ENCODE results near the gene KCNN3. TPM values are rescaled to one million over a fixed set of nuclear protein-coding genes. Genes with fewer than 3 reads are reported as not detected.

KCNN3 gene
- total and polyA plus RNA-seq, 2 of the 8 experiments (the other 6 are each of a cell fraction or from before 2014, with no cell fraction given): 2.8 to 3.7 TPM

DNA sequence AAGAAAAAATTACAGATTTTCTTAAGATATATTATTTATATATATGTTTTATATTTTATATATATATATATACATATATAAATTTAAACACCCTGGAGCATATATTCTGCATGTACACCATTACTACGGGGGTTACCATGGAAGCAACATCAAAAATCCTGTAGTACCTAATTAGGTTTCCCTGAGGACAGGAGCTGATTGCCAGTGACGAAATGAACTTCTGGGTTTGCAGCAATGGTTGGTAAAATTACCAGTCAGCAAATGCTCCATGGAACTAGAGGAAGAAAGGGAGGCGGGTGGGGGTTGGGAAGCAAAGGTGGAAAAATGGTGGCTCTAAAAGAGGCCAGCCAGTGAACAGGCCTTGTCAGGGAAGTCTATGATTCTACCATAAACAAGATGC lies 89.5 kb downstream of the KCNN3 start:
- WGBS, 2 experiments (ENCODE audit: extremely low coverage in 1 of 2, insufficient coverage in 1 of 2, insufficient read length in 1 of 2, insufficient replicate concordance in 2 of 2, low coverage in 1 of 2, low lambda C conversion rate in 2 of 2, missing lambda C conversion rate in 1 of 2): 80% methylated on average over 3 of the region's 3 CpGs; no CpG with 5 or more reads in 1 of the 2 experiments
- Histone ChIP-seq H3K27ac (ENCODE audit: low read depth, low read length) (no peak overlapping the region), H3K9me3 (ENCODE audit: insufficient read depth in 2 of 2, low read depth in 1 of 2, low read length in 1 of 2) (0 out of 4 replicates have a peak, but pooled peaks cover 0 to 3% of the 10 kb centered on the region in 2 experiments), H2AFZ (ENCODE audit: low read length) (no peak overlapping the region), H3K36me3 (ENCODE audit: control insufficient read depth in 2 of 4, insufficient read depth in 4 of 4, low read length in 3 of 4) (no peaks in the 10 kb centered on the region), H3K4me3 (ENCODE audit: extremely low read depth in 1 of 4, insufficient read depth in 2 of 4, low read depth in 3 of 4, low read length in 4 of 4) (no peak overlapping the region), H2BK5ac (ENCODE audit: low read depth, low read length) (no peak overlapping the region), H3K27me3 (replicated peaks in 1 of 4; ENCODE audit: control insufficient read depth in 3 of 4, extremely low read depth in 1 of 4, insufficient read depth in 3 of 4, low read length in 3 of 4) (no peaks in the 10 kb centered on the region), H3K23ac (ENCODE audit: insufficient read length) (no peak overlapping the region), H2BK120ac (replicated peaks; ENCODE audit: low read depth, low read length) (no peak overlapping the region), H4K91ac (replicated peaks; ENCODE audit: insufficient read length, low read length) (no peak overlapping the region), H3K56ac (replicated peaks; ENCODE audit: insufficient read length, low read depth, low read length) (no peak overlapping the region), H3K79me2 (ENCODE audit: control insufficient read depth in 1 of 2, insufficient read depth in 2 of 2, low read length in 2 of 2) (no peaks in the 10 kb centered on the region), H2AK5ac (ENCODE audit: low read depth, low read length) (no peak overlapping the region), H3K4ac (replicated peaks; ENCODE audit: insufficient read length, low read depth, low read length) (no peak overlapping the region), H3K4me1 (replicated peaks in 1 of 4; ENCODE audit: control insufficient read depth in 3 of 4, insufficient read depth in 4 of 4, low read length in 3 of 4) (peaks cover 0 to 4% (median 1%) of the 10 kb centered on the region in 4 experiments; a peak in 3 of 7 replicates), H2BK15ac (ENCODE audit: low read length) (no peak overlapping the region), H3K9ac (replicated peaks in 1 of 4; ENCODE audit: extremely low read depth in 1 of 4, low read depth in 3 of 4, low read length in 3 of 4) (no peak overlapping the region), H2BK20ac (ENCODE audit: low read length) (no peak overlapping the region), H2BK12ac (ENCODE audit: low read depth, low read length) (no peak overlapping the region), H3K4me2 (ENCODE audit: insufficient read depth in 1 of 2, low read depth in 2 of 2, low read length in 2 of 2) (no peak overlapping the region), H3K18ac (ENCODE audit: extremely low read depth, low read length) (no peak overlapping the region), H4K5ac (ENCODE audit: insufficient read length, low read depth, low read length) (no peak overlapping the region), H4K8ac (ENCODE audit: extremely low read depth, insufficient read depth, low read length) (no peak overlapping the region), H4K20me1 (replicated peaks in 1 of 2; ENCODE audit: control insufficient read depth in 1 of 2, insufficient read depth in 2 of 2, low read length in 2 of 2) (no peaks in the 10 kb centered on the region), H3K79me1 (ENCODE audit: low read depth, low read length) (no peaks in the 10 kb centered on the region), H3K23me2 (ENCODE audit: low read depth, low read length) (no peaks in the 10 kb centered on the region), H3K14ac (ENCODE audit: insufficient read length) (no peak overlapping the region)
- FAIRE-seq (no peak), DNase-seq (ENCODE audit: low read depth in 1 of 2, low spot score in 2 of 2) (no peak)
- CTCF ChIA-PET (ENCODE audit: partially characterized antibody): interaction anchor here (1.1 to 2.5 kb wide), 3 partner anchors 20 to 281 kb away, joined by 3 to 10 read pairs (median 6); no protein-coding TSS in a partner anchor
- POLR2A ChIA-PET (ENCODE audit: partially characterized antibody): interaction anchor here (1.5 kb wide), 1 partner anchor 19 kb away, joined by 3 read pairs; no protein-coding TSS in a partner anchor
- no peak for TF ChIP-seq POLR2AphosphoS5 (IDR thresholded peaks at IDR 0.05; ENCODE audit: low read depth, low read length)
- no peak for TF ChIP-seq CHD2 (IDR thresholded peaks at IDR 0.05; ENCODE audit: low read length)
- TF ChIP-seq JUND (IDR thresholded peaks at IDR 0.05; ENCODE audit: low read length): no peak
- TF ChIP-seq TEAD4 (IDR thresholded peaks at IDR 0.05; ENCODE audit: low read depth, low read length): no peak
- no peak for TF ChIP-seq SIN3A (conservative IDR thresholded peaks at IDR 0.05 in 1 of 2, IDR thresholded peaks at IDR 0.05 in 1 of 2; ENCODE audit: low read depth in 1 of 2, low read length in 2 of 2)
- TF ChIP-seq CBX5 (IDR thresholded peaks at IDR 0.05; ENCODE audit: low read depth, low read length): no peak
- TF ChIP-seq TBP (IDR thresholded peaks at IDR 0.05; ENCODE audit: low read depth, low read length): no peak
- TF ChIP-seq HDAC2 (IDR thresholded peaks at IDR 0.05; ENCODE audit: borderline replicate concordance in 1 of 2, low read depth in 2 of 2, low read length in 2 of 2): no peak
- no peak for TF ChIP-seq SRF (IDR thresholded peaks at IDR 0.05; ENCODE audit: low read depth, low read length)
- TF ChIP-seq POU5F1 (IDR thresholded peaks at IDR 0.05; ENCODE audit: low read depth, low read length): no peak
- no peak for TF ChIP-seq SUZ12 (IDR thresholded peaks at IDR 0.05; ENCODE audit: low read length)
- no peak for TF ChIP-seq CBX8 (IDR thresholded peaks at IDR 0.05; ENCODE audit: borderline replicate concordance, low read depth, low read length)
- TF ChIP-seq FOSL1 (IDR thresholded peaks at IDR 0.05; ENCODE audit: insufficient read depth, low read depth, low read length): no peak
- TF ChIP-seq GTF2F1 (IDR thresholded peaks at IDR 0.05; ENCODE audit: borderline replicate concordance, low read depth, low read length): no peak
- no peak for TF ChIP-seq CREB1 (IDR thresholded peaks at IDR 0.05)
